Measurements from ENCODE around the gene MED12L.

MED12L gene

GRCh38 chr3:151117047-151117446 is 31.6 kb downstream of the MED12L start:
- CTCF ChIA-PET, result no interaction called here
- no peaks in the 10 kb centered on the region for H3K36me3 ChIP-seq (ENCODE audit: control insufficient read depth in 2 of 2, insufficient read depth in 1 of 2, low read length in 2 of 2)
- H3K9me3 ChIP-seq (ENCODE audit: control insufficient read depth, insufficient read depth, low read depth, low read length), result no peaks in the 10 kb centered on the region
- POLR2A ChIA-PET, result no interaction called here
- H3K27ac ChIP-seq (ENCODE audit: extremely low read depth, low read depth, low read length), result no peak overlapping the region
- TF ChIP-seq, protein P1, sequence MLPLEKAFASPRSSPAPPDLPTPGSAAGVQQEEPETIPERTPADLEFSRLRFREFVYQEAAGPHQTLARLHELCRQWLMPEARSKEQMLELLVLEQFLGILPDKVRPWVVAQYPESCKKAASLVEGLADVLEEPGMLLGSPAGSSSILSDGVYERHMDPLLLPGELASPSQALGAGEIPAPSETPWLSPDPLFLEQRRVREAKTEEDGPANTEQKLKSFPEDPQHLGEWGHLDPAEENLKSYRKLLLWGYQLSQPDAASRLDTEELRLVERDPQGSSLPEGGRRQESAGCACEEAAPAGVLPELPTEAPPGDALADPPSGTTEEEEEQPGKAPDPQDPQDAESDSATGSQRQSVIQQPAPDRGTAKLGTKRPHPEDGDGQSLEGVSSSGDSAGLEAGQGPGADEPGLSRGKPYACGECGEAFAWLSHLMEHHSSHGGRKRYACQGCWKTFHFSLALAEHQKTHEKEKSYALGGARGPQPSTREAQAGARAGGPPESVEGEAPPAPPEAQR (tag by site-specific recombination; IDR thresholded peaks at IDR 0.05), result no peak
- no peak for TF ChIP-seq REPIN1 (tag by site-specific recombination; IDR thresholded peaks at IDR 0.05; ENCODE audit: low read depth)
- TF ChIP-seq TRIM28 (IDR thresholded peaks at IDR 0.05; ENCODE audit: borderline replicate concordance, low read length), result no peak
- no peaks in the 10 kb centered on the region for H3K4me1 ChIP-seq (ENCODE audit: control insufficient read depth, insufficient read depth, low read length)
- H3K4me3 ChIP-seq (ENCODE audit: low read depth, low read length), result no peak overlapping the region

- ChIA-PET POLR2A (no interaction called here), CTCF (no interaction called here)
- Histone ChIP-seq H3K36me3 (ENCODE audit: control insufficient read depth in 2 of 2, insufficient read depth in 1 of 2, low read length in 2 of 2) (no peaks in the 10 kb centered on the region), H3K27ac (ENCODE audit: extremely low read depth, low read depth, low read length) (no peak overlapping the region), H3K4me3 (ENCODE audit: low read depth, low read length) (no peak overlapping the region), H3K9me3 (ENCODE audit: control insufficient read depth, insufficient read depth, low read depth, low read length) (no peaks in the 10 kb centered on the region), H3K4me1 (ENCODE audit: control insufficient read depth, insufficient read depth, low read length) (no peaks in the 10 kb centered on the region)
- TF ChIP-seq ZNF148 (tag by site-specific recombination; IDR thresholded peaks at IDR 0.05; ENCODE audit: borderline replicate concordance), result no peak
- 0 out of 2 replicates have a peak, but pooled peaks have one; percentile 35 for TF ChIP-seq ZNF548 (tag by site-specific recombination; IDR thresholded peaks at IDR 0.05)
These were observed 33.7 kb downstream of the MED12L start for GRCh38 chr3:151119188-151119587.

GRCh38 chr3:151120409-151120808 is 34.9 kb downstream of the MED12L start:
- TF ChIP-seq ZNF585B (tag by site-specific recombination; IDR thresholded peaks at IDR 0.05) (no peak), ZBTB44 (tag by site-specific recombination; IDR thresholded peaks at IDR 0.05) (no peak), GFI1B (tag by site-specific recombination; IDR thresholded peaks at IDR 0.05) (no peak), ZNF600 (tag by site-specific recombination; IDR thresholded peaks at IDR 0.05) (no peak), SP3 (tag by site-specific recombination; IDR thresholded peaks at IDR 0.05) (no peak), HOXC10 (CRISPR knock-in tag; IDR thresholded peaks at IDR 0.05) (no peak), ZBTB6 (tag by site-specific recombination; IDR thresholded peaks at IDR 0.05) (no peak), ZNF311 (tag by site-specific recombination; IDR thresholded peaks at IDR 0.05; ENCODE audit: borderline replicate concordance) (no peak), ZNF169 (tag by site-specific recombination; IDR thresholded peaks at IDR 0.05) (no peak), ZNF521 (tag by site-specific recombination; IDR thresholded peaks at IDR 0.05) (no peak), ZNF391 (tag by site-specific recombination; IDR thresholded peaks at IDR 0.05; ENCODE audit: borderline replicate concordance, low read depth) (no peak)
- no peaks in the 10 kb centered on the region for H3K36me3 ChIP-seq (ENCODE audit: control insufficient read depth in 2 of 2, insufficient read depth in 1 of 2, low read length in 2 of 2)
- H3K9me3 ChIP-seq (ENCODE audit: control insufficient read depth, insufficient read depth, low read depth, low read length), result no peaks in the 10 kb centered on the region
- H3K27ac ChIP-seq (ENCODE audit: extremely low read depth, low read depth, low read length), result no peak overlapping the region
- CTCF ChIA-PET, result interaction anchor here (0.6 to 0.9 kb wide), 4 partner anchors 25 to 1311 kb away, joined by 3 to 8 read pairs (median 4); no protein-coding TSS in a partner anchor
- H3K4me1 ChIP-seq (ENCODE audit: control insufficient read depth, insufficient read depth, low read length), result no peaks in the 10 kb centered on the region
- no peak overlapping the region for H3K4me3 ChIP-seq (ENCODE audit: low read depth, low read length)
- POLR2A ChIA-PET, result no interaction called here

Measured in HEK293 (cell line).